H1 (cell line): Measurements from ENCODE around the gene PIGH. TPM values are rescaled to one million over a fixed set of nuclear protein-coding genes. Genes with fewer than 3 reads are reported as not detected.

Experiments used
- ASH2L ChIP-seq: fragments of 200-600, 300-600 bp; sonication (generic); IDR thresholded peaks from one replicate; pipeline ENCODE4 v1.7.1; 2017; ENCODE audit warnings: low read length
- CBX8 ChIP-seq: fragments of 300-800, 300-1000 bp; sonication (generic); IDR thresholded peaks from 2 replicates; pipeline ENCODE4 v1.7.1; 2016; ENCODE audit warnings: low read depth, low read length, borderline replicate concordance
- CREB1 ChIP-seq: IDR thresholded peaks from 2 replicates; pipeline ENCODE4 v1.6.1; 2012; ENCODE audit warnings: inconsistent platforms
- CTBP2 ChIP-seq: IDR thresholded peaks from 2 replicates; pipeline ENCODE4 v1.7.0; 2011; ENCODE audit warnings: borderline replicate concordance, mild to moderate bottlenecking, moderate library complexity, mixed read lengths, low read length; ENCODE audit not compliant: insufficient read depth, insufficient read length
- JUN ChIP-seq: IDR thresholded peaks from 2 replicates; pipeline ENCODE4 v1.6.1; 2011; ENCODE audit warnings: low read depth, mild to moderate bottlenecking, improper control_type of control experiment, low read length
- JUND ChIP-seq: IDR thresholded peaks from 2 replicates; pipeline ENCODE4 v1.6.1; 2011; ENCODE audit warnings: mild to moderate bottlenecking, improper control_type of control experiment, low read length
- KDM5A ChIP-seq: fragments of 200-600 bp; IDR thresholded peaks from 2 replicates; pipeline ENCODE4 v1.7.1; 2012; ENCODE audit warnings: mild to moderate bottlenecking, low read length, inconsistent platforms, mixed read lengths
- NRF1 ChIP-seq: IDR thresholded peaks from 2 replicates; pipeline ENCODE4 v1.6.1; 2011; ENCODE audit warnings: mild to moderate bottlenecking, low read depth, low read length, improper control_type of control experiment
- POLR2AphosphoS5 ChIP-seq: IDR thresholded peaks from 2 replicates; pipeline ENCODE4 v1.6.1; 2011; ENCODE audit warnings: low read depth, low read length
- RBBP5 ChIP-seq: IDR thresholded peaks from 2 replicates; pipeline ENCODE4 v1.7.1; 2012; ENCODE audit warnings: low read depth, mild to moderate bottlenecking, inconsistent platforms, low read length, moderate library complexity, borderline replicate concordance
- SIN3A ChIP-seq, 2 experiments: IDR thresholded peaks in 1 of 2; conservative IDR thresholded peaks in 1 of 2; 2 replicates each; pipeline ENCODE4 v1.6.1; 2011 to 2012; ENCODE audit warnings: low read length in 2 of 2, improper control_type of control experiment in 1 of 2, low read depth in 1 of 2, mild to moderate bottlenecking in 1 of 2
- SP2 ChIP-seq: IDR thresholded peaks from 2 replicates; pipeline ENCODE4 v1.6.1; 2012; ENCODE audit warnings: mild to moderate bottlenecking, low read length, inconsistent platforms
- SRF ChIP-seq: IDR thresholded peaks from 2 replicates; pipeline ENCODE4 v1.6.1; 2011; ENCODE audit warnings: mild to moderate bottlenecking, low read depth, low read length, moderate library complexity
- TAF7 ChIP-seq: optimal IDR thresholded peaks from 2 replicates; pipeline ENCODE3; 2011; ENCODE audit warnings: low read depth, mild to moderate bottlenecking, inconsistent platforms, low read length, moderate library complexity, borderline replicate concordance
- polyA plus RNA-seq, 7 experiments: library from polyadenylated mRNA; depleted of rRNA in 3 of 7; stranded (reverse) in 5 of 7; unstranded in 2 of 7; fragments of >200 nt in 5 of 7; fragments of 200-250 nt in 2 of 7; gene quantifications; 1 replicate in 5 of 7; 2 replicates in 1 of 7; 4 replicates in 1 of 7; pipeline versions ENCODE4 v1.2.1 to v1.2.3, GENCODE V29; 2011 to 2013; ENCODE audit warnings: missing spikeins in 2 of 7, mixed read lengths in 2 of 7
- total RNA-seq: library from RNA; stranded (reverse); fragmentation: NEBNext Ultra II Directional; extraction: Animal tissue kit (Norgen Biotek cat#: 25700); gene quantifications from 2 replicates; pipeline ENCODE4 v1.2.1, GENCODE V29; 2021

PIGH gene
- total and polyA plus RNA-seq, 2 of the 8 experiments (the other 6 are each of a cell fraction or from before 2014, with no cell fraction given) = 7.2 to 8.6 TPM

- peak; percentile 78 for TF ChIP-seq ASH2L
- peak; percentile 97 for TF ChIP-seq CREB1
- TF ChIP-seq SRF = no peak
- TF ChIP-seq CBX8 = no peak
- peak; percentile 44 to 71; a peak in 2 of 4 replicates for TF ChIP-seq SIN3A (conservative IDR thresholded peaks at IDR 0.05 in 1 of 2, IDR thresholded peaks at IDR 0.05 in 1 of 2; ENCODE audit: low read depth in 1 of 2, low read length in 2 of 2)
- peak; percentile 87 for TF ChIP-seq CTBP2
- no peak for TF ChIP-seq KDM5A
- TF ChIP-seq NRF1 = no peak
- TF ChIP-seq RBBP5 = peak; percentile 76
- peak; percentile 29 for TF ChIP-seq TAF7
- no peak for TF ChIP-seq SP2
- peak; percentile 100 for TF ChIP-seq JUND
- TF ChIP-seq POLR2AphosphoS5 = peak; percentile 74
- TF ChIP-seq JUN = peak; percentile 93
Observed at GRCh38 chr14:67619446-67620216, 19.6 kb upstream of the PIGH start, which contains the start of gene ARG2 (continued).
